IMR-90 (cell line): Measurements from ENCODE around the gene OPCML. TPM values are rescaled to one million over a fixed set of nuclear protein-coding genes. Genes with fewer than 3 reads are reported as not detected.

Experiments used
- ATAC-seq: fragments of 200-7000 bp; cut with Tn5 transposase; 2 replicates; pipeline ENCODE4 v1.9.1; 2020; ENCODE audit warnings: low read depth, mild to moderate bottlenecking, moderate library complexity
- BruUV-seq: library from RNA; stranded (reverse); fragments of 400-500 nt; replicated peaks from 2 replicates; lab custom pipeline; 2021; lab: Mats Ljungman, UMichigan
- CTCF ChIA-PET: fragments of 300-600 bp; formaldehyde crosslinking; extraction: SDS; loops from one replicate; lab custom pipeline; 2021; ENCODE audit warnings: antibody characterized with exemption; lab: Yijun Ruan, JAX
- POLR2A ChIA-PET: fragments of 300-600 bp; sonication (Branson Sonifier 250); formaldehyde crosslinking; loops from one replicate; lab custom pipeline; 2022; ENCODE audit warnings: antibody characterized with exemption; ENCODE audit not compliant: unreplicated experiment; lab: Charles Lee
- DNase-seq: peaks from one replicate; pipeline ENCODE4 v3.0.0; 2013
- H2AFZ ChIP-seq: replicated peaks from 2 replicates; pipeline ENCODE3; 2013; ENCODE audit warnings: low read length, mild to moderate bottlenecking; ENCODE audit not compliant: poor library complexity
- H2AK5ac ChIP-seq: 2 replicates; pipeline ENCODE4 v1.6.1; 2013; ENCODE audit warnings: low read depth, low read length, inconsistent platforms
- H2AK9ac ChIP-seq: replicated peaks from 2 replicates; pipeline ENCODE3; 2013; ENCODE audit warnings: mild to moderate bottlenecking, low read depth, low read length, moderate library complexity; ENCODE audit not compliant: poor library complexity
- H2BK120ac ChIP-seq: 2 replicates; pipeline ENCODE4 v1.6.1; 2013; ENCODE audit warnings: low read depth, low read length, inconsistent platforms
- H2BK15ac ChIP-seq: 3 replicates; pipeline ENCODE4 v1.6.1; 2013; ENCODE audit warnings: low read depth, low read length, inconsistent platforms
- H2BK20ac ChIP-seq: 2 replicates; pipeline ENCODE4 v1.6.1; 2013; ENCODE audit warnings: low read depth, mild to moderate bottlenecking, inconsistent platforms, low read length, moderate library complexity
- H2BK5ac ChIP-seq: 2 replicates; pipeline ENCODE4 v1.6.1; 2013; ENCODE audit warnings: mild to moderate bottlenecking, low read depth, low read length, inconsistent platforms; ENCODE audit not compliant: poor library complexity, severe bottlenecking
- H3K14ac ChIP-seq: replicated peaks from 2 replicates; pipeline ENCODE4 v1.6.1; 2013; ENCODE audit warnings: low read depth, low read length, inconsistent platforms
- H3K18ac ChIP-seq: 2 replicates; pipeline ENCODE4 v1.6.1; 2013; ENCODE audit warnings: low read depth, low read length, control low read depth
- H3K23ac ChIP-seq: 2 replicates; pipeline ENCODE4 v1.6.1; 2013; ENCODE audit warnings: low read depth, low read length, inconsistent platforms
- H3K27ac ChIP-seq: 2 replicates; pipeline ENCODE4 v1.5.1; 2013; ENCODE audit warnings: mild to moderate bottlenecking, control low read depth, low read length; ENCODE audit not compliant: insufficient read depth
- H3K27me3 ChIP-seq: 2 replicates; pipeline ENCODE4 v1.6.1; 2013; ENCODE audit warnings: low read length; ENCODE audit not compliant: control insufficient read depth, insufficient read depth
- H3K36me3 ChIP-seq: 2 replicates; pipeline ENCODE4 v1.6.1; 2013; ENCODE audit warnings: low read length, mixed read lengths; ENCODE audit not compliant: control insufficient read depth, insufficient read depth
- H3K4ac ChIP-seq: 2 replicates; pipeline ENCODE4 v1.6.1; 2013; ENCODE audit warnings: low read depth, low read length, inconsistent platforms
- H3K4me1 ChIP-seq: 2 replicates; pipeline ENCODE4 v1.6.1; 2013; ENCODE audit warnings: low read length, mixed read lengths; ENCODE audit not compliant: control insufficient read depth, insufficient read depth
- H3K4me2 ChIP-seq: 2 replicates; pipeline ENCODE4 v1.6.1; 2013; ENCODE audit warnings: low read depth, mild to moderate bottlenecking, control low read depth, low read length, moderate library complexity
- H3K4me3 ChIP-seq: 2 replicates; pipeline ENCODE4 v1.5.1; 2013; ENCODE audit warnings: low read depth, mild to moderate bottlenecking, control low read depth, low read length, moderate library complexity; ENCODE audit not compliant: insufficient read depth
- H3K56ac ChIP-seq: 2 replicates; pipeline ENCODE4 v1.6.1; 2013; ENCODE audit warnings: low read length, inconsistent platforms; ENCODE audit not compliant: insufficient read depth; ENCODE audit errors: extremely low read depth
- H3K79me1 ChIP-seq, 2 experiments: 2 replicates each; pipeline ENCODE4 v1.6.1; 2013; ENCODE audit warnings: low read length in 2 of 2, inconsistent platforms in 1 of 2, low read depth in 1 of 2
- H3K9ac ChIP-seq: 2 replicates; pipeline ENCODE4 v1.6.1; 2013; ENCODE audit warnings: low read depth, low read length, control low read depth
- H3K9me1 ChIP-seq: 2 replicates; pipeline ENCODE4 v1.6.1; 2013; ENCODE audit warnings: low read length, inconsistent platforms; ENCODE audit not compliant: insufficient read depth
- H3K9me3 ChIP-seq: 2 replicates; pipeline ENCODE4 v1.6.1; 2013; ENCODE audit warnings: low read length; ENCODE audit not compliant: control insufficient read depth, insufficient read depth
- H4K20me1 ChIP-seq: 2 replicates; pipeline ENCODE4 v1.6.1; 2013; ENCODE audit warnings: low read length, inconsistent platforms; ENCODE audit not compliant: insufficient read depth
- H4K5ac ChIP-seq: 2 replicates; pipeline ENCODE4 v1.6.1; 2013; ENCODE audit warnings: mild to moderate bottlenecking, low read depth, low read length, control low read depth
- H4K8ac ChIP-seq, 2 experiments: 2 replicates each; pipeline ENCODE4 v1.6.1; 2013; ENCODE audit warnings: low read depth in 2 of 2, low read length in 2 of 2, control low read depth in 1 of 2, inconsistent platforms in 1 of 2
- H4K91ac ChIP-seq: 2 replicates; pipeline ENCODE4 v1.6.1; 2013; ENCODE audit warnings: low read depth, low read length, inconsistent platforms; ENCODE audit not compliant: insufficient read depth
- BHLHE40 ChIP-seq: fragments of 150-350 bp; IDR thresholded peaks from 2 replicates; pipeline ENCODE4 v1.6.1; 2016; ENCODE audit warnings: mild to moderate bottlenecking, low read depth, low read length
- RFX5 ChIP-seq: IDR thresholded peaks from 2 replicates; pipeline ENCODE4 v1.8.0; 2012; ENCODE audit warnings: low read depth, mild to moderate bottlenecking, low read length, moderate library complexity
- USF2 ChIP-seq: fragments of 150-350 bp; IDR thresholded peaks from 2 replicates; pipeline ENCODE4 v1.6.1; 2017; ENCODE audit warnings: mild to moderate bottlenecking, antibody characterized with exemption, low read length, low read depth
- WGBS, 2 experiments: methylation state at CpG; one replicate each; pipeline versions ENCODE4 v1.1.5 to v1.1.7; 2013; ENCODE audit warnings: missing lambda C conversion rate in 2 of 2; ENCODE audit not compliant: insufficient read length in 1 of 2; ENCODE audit errors: extremely low coverage in 2 of 2; 5-methylcytosine and 5-hydroxymethylcytosine counted together
- dilution Hi-C: fragments of 300-500 bp; cut with HindIII; formaldehyde crosslinking; loops from one replicate; pipeline ENCODE4 v1.14.3; 2018; ENCODE audit warnings: low sequenced_read_pairs; ENCODE audit not compliant: unreplicated experiment
- in situ Hi-C: fragments of 300-500 bp; cut with MboI; formaldehyde crosslinking; loops from 3 replicates; pipeline ENCODE4 v1.14.3; 2019; ENCODE audit warnings: low sequenced_read_pairs, inconsistent platforms, mixed read lengths
- intact Hi-C: fragments of 100-400 bp; cut with micrococcal nuclease; formaldehyde crosslinking; loops from 2 replicates; pipeline ENCODE4 v1.10.0; 2022
- polyA plus RNA-seq, 3 experiments: library from polyadenylated mRNA; depleted of rRNA; stranded (reverse); fragments of >200 nt; gene quantifications; 2 replicates each; pipeline ENCODE4 v1.2.3, GENCODE V29; 2012; ENCODE audit warnings: low replicate concordance in 1 of 3
- total RNA-seq: library from RNA; depleted of rRNA; stranded (reverse); fragments of >200 nt; gene quantifications from 2 replicates; pipeline ENCODE4 v1.2.3, GENCODE V29; 2012

The OPCML gene
- total and polyA plus RNA-seq, 2 of the 4 experiments (the other 2 are of a cell fraction), result under 0.01 to 2.6 TPM

- Histone ChIP-seq H4K91ac (no peak overlapping the region), H3K4me3 (no peak overlapping the region), H4K5ac (no peak overlapping the region), H3K79me1 (no peaks in the 10 kb centered on the region), H3K4me1 (no peaks in the 10 kb centered on the region), H3K27me3 (no peaks in the 10 kb centered on the region; the same call in 1 of the 2 replicates), H3K36me3 (no peaks in the 10 kb centered on the region), H3K56ac (no peak overlapping the region), H3K23ac (no peak overlapping the region), H2BK5ac (no peak overlapping the region), H3K9me3 (no peaks in the 10 kb centered on the region), H3K9me1 (no peaks in the 10 kb centered on the region), H4K20me1 (no peaks in the 10 kb centered on the region), H2AFZ (no peak overlapping the region), H3K27ac (no peak overlapping the region), H2AK5ac (no peak overlapping the region), H3K18ac (no peak overlapping the region), H2AK9ac (no peak overlapping the region), H3K9ac (no peak overlapping the region), H2BK15ac (no peak overlapping the region), H3K14ac (no peak overlapping the region), H2BK120ac (no peak overlapping the region), H3K4me2 (no peak overlapping the region), H2BK20ac (no peak overlapping the region), H3K4ac (no peak overlapping the region), H4K8ac (no peak overlapping the region)
- WGBS, 2 experiments, result no CpG with 5 or more reads among the region's 4 CpGs
- dilution Hi-C loops, result no loop called here
- TF ChIP-seq BHLHE40 (no peak), RFX5 (no peak), USF2 (no peak)
- intact Hi-C loops, result no loop called here
- in situ Hi-C loops, result no loop called here
- no peak for ATAC-seq
- no TSS peak for BruUV-seq
- no peak for DNase-seq
- ChIA-PET CTCF (no interaction called here), POLR2A (no interaction called here)
These were observed 1126.6 kb downstream of the OPCML start for GRCh38 chr11:132405728-132406127.
